Adipocyte (in vitro differentiated cells): ENCODE data around the gene SIGLECL1.
"Not testable (repeated sequence)": the region's sequence is repeated elsewhere in the genome, so short reads cannot be mapped to it uniquely, and the experiment has no call there.

ENCODE experiments used
- DNase-seq: peaks from one replicate; pipeline ENCODE4 v3.0.0-alpha.2; 2015; ENCODE audit warnings: low read depth
- H3K27me3 ChIP-seq: replicated peaks from 2 replicates; pipeline ENCODE4 v1.7.0; 2013; ENCODE audit warnings: mild to moderate bottlenecking, low read length, moderate library complexity; ENCODE audit not compliant: control insufficient read depth, insufficient read depth
- H3K36me3 ChIP-seq: 2 replicates; pipeline ENCODE4 v1.7.0; 2013; ENCODE audit warnings: low read length, mild to moderate bottlenecking, moderate library complexity; ENCODE audit not compliant: control insufficient read depth, insufficient read depth, severe bottlenecking
- H3K4me1 ChIP-seq: 2 replicates; pipeline ENCODE4 v1.7.0; 2013; ENCODE audit warnings: mild to moderate bottlenecking, low read length, moderate library complexity; ENCODE audit not compliant: control insufficient read depth, insufficient read depth
- H3K4me3 ChIP-seq: 2 replicates; pipeline ENCODE4 v1.7.0; 2013; ENCODE audit warnings: mild to moderate bottlenecking, low read length, moderate library complexity
- H3K9ac ChIP-seq: 2 replicates; pipeline ENCODE4 v1.7.0; 2013; ENCODE audit warnings: mild to moderate bottlenecking, low read length, moderate library complexity
- H3K9me3 ChIP-seq: 2 replicates; pipeline ENCODE4 v1.7.0; 2013; ENCODE audit warnings: mild to moderate bottlenecking, low read length, moderate library complexity; ENCODE audit not compliant: control insufficient read depth

Gene SIGLECL1

GRCh38 chr19:51224163-51224641 is 26.7 kb upstream of the SIGLECL1 start:
- no peak overlapping the region for H3K9ac ChIP-seq
- H3K9me3 ChIP-seq: no peaks in the 10 kb centered on the region
- H3K4me1 ChIP-seq: no peaks in the 10 kb centered on the region
- H3K4me3 ChIP-seq: no peak overlapping the region
- peaks cover 4% of the 10 kb centered on the region for H3K27me3 ChIP-seq
- no peak for DNase-seq
- H3K36me3 ChIP-seq: no peaks in the 10 kb centered on the region

GRCh38 chr19:51224898-51225393 is 25.9 kb upstream of the SIGLECL1 start, which contains the start of gene CD33:
TSS of gene CD33 (plus strand) at chr19:51225080. CDS start at chr19:51225119, 39 bp downstream.
- not testable (repeated sequence) for H3K27me3 ChIP-seq, H3K9me3 ChIP-seq, H3K4me1 ChIP-seq, H3K9ac ChIP-seq, H3K4me3 ChIP-seq, H3K36me3 ChIP-seq, DNase-seq

DNA sequence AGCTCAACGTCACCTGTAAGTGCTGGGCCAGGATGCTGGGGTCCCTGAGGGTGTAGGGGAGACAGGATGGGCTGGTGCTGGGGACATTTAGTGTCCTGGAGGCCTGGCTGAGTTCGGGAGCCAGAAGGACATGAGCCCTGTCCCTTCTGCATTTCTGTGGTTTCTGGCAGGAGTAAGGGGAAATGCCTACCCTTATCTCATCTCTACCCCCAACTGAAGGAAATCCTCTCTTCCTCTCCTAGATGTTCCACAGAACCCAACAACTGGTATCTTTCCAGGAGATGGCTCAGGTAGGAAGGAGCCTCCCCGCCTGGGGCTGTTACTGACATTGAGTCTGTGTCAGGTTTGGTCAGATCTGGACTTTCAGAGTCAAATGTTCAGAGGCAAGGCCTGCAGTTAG is 24.8 kb upstream of the SIGLECL1 start:
- no peak overlapping the region for H3K4me3 ChIP-seq
- H3K4me1 ChIP-seq: no peaks in the 10 kb centered on the region
- no peaks in the 10 kb centered on the region for H3K9me3 ChIP-seq
- H3K27me3 ChIP-seq: peaks cover 4% of the 10 kb centered on the region
- H3K9ac ChIP-seq: no peak overlapping the region
- no peaks in the 10 kb centered on the region for H3K36me3 ChIP-seq
- DNase-seq: no peak

- Histone ChIP-seq H3K9me3 (no peaks in the 10 kb centered on the region), H3K27me3 (peaks cover 4% of the 10 kb centered on the region), H3K36me3 (no peaks in the 10 kb centered on the region), H3K4me3 (no peak overlapping the region), H3K4me1 (no peaks in the 10 kb centered on the region), H3K9ac (no peak overlapping the region)
- no peak for DNase-seq
These were observed 23.6 kb upstream of the SIGLECL1 start for GRCh38 chr19:51227326-51227725.

- Histone ChIP-seq H3K9me3 (no peaks in the 10 kb centered on the region), H3K9ac (no peak overlapping the region), H3K27me3 (peaks cover 4% of the 10 kb centered on the region), H3K4me1 (no peaks in the 10 kb centered on the region), H3K4me3 (no peak overlapping the region), H3K36me3 (no peaks in the 10 kb centered on the region)
- DNase-seq: no peak
These were observed 22.9 kb upstream of the SIGLECL1 start for GRCh38 chr19:51227966-51228365.

GRCh38 chr19:51240866-51241265 is 10.0 kb upstream of the SIGLECL1 start:
- H3K4me1 ChIP-seq: no peaks in the 10 kb centered on the region
- H3K4me3 ChIP-seq: no peak overlapping the region
- peaks cover 14% of the 10 kb centered on the region for H3K27me3 ChIP-seq
- no peaks in the 10 kb centered on the region for H3K36me3 ChIP-seq
- no peak overlapping the region for H3K9ac ChIP-seq
- no peaks in the 10 kb centered on the region for H3K9me3 ChIP-seq
- DNase-seq: no peak

GRCh38 chr19:51242881-51243630 is 7.8 kb upstream of the SIGLECL1 start:
- no peak for DNase-seq
- Histone ChIP-seq H3K36me3 (no peaks in the 10 kb centered on the region), H3K4me3 (no peak overlapping the region), H3K27me3 (peaks cover 14% of the 10 kb centered on the region), H3K9ac (no peak overlapping the region), H3K9me3 (no peaks in the 10 kb centered on the region), H3K4me1 (no peaks in the 10 kb centered on the region)

DNA sequence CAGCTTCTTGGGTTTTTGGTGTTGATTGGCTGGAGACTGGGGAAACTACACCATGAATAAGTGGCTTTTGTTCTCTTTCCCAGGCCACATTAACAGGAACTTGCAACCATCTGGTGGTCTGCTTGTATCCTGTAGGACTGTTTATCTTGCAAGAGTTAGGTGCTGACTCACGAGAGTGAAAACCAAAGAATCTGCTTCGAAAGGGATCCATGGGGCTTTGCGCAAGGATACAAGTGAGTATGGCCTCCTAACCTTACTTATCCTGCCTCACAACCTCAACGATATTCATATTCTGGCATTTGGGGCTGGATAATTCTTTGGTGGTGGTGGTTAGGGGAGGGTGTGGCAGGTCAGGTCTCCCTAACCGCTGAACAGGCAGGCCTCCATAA is 4.7 kb upstream of the SIGLECL1 start:
- Histone ChIP-seq H3K27me3 (peaks cover 2% of the 10 kb centered on the region), H3K36me3 (no peaks in the 10 kb centered on the region)
- DNase-seq: no peak

DNA sequence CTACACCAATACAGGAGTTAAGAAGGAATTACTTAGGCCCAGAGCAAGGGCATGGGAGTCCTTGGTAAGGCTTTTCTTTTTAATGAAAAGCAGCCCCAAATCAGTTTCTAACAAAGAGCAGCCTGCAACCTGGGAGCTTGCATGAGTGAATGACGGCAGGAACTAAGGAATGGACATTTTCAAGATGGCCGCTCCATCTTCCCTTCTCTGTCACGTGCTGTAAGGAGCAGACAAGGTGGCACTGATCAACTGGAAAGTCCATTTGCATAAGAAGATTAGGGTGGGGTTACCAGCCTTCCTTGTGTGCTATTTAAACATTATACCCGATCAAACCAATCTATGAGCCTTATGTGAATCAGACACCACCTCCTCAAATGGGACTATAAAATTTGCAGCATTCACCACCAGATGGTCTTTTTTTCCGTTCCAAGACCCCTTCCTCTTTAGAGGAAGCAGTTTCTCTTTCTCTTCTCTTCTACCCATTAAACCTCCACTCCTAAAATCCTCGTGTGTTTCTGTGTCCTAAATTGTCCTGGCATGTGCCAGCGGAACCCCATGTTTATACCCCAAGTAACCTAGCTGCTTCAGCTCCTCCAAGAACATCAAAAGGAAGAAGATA is 2.8 kb upstream of the SIGLECL1 start:
- no peak overlapping the region for H3K4me3 ChIP-seq
- DNase-seq: no peak
- no peaks in the 10 kb centered on the region for H3K36me3 ChIP-seq
- H3K27me3 ChIP-seq: peaks cover 2% of the 10 kb centered on the region
- H3K4me1 ChIP-seq: no peaks in the 10 kb centered on the region
- no peak overlapping the region for H3K9ac ChIP-seq
- H3K9me3 ChIP-seq: no peaks in the 10 kb centered on the region

More for the DNA sequence above, 4.7 kb upstream of the SIGLECL1 start:
- Histone ChIP-seq H3K4me3 (no peak overlapping the region), H3K4me1 (no peaks in the 10 kb centered on the region), H3K9me3 (no peaks in the 10 kb centered on the region), H3K9ac (no peak overlapping the region)

GRCh38 chr19:51251468-51251820 is 564 bp downstream of the SIGLECL1 start:
- Histone ChIP-seq H3K4me1 (no peaks in the 10 kb centered on the region), H3K4me3 (no peak overlapping the region), H3K27me3 (no peaks in the 10 kb centered on the region), H3K9me3 (peaks cover 4% of the 10 kb centered on the region), H3K9ac (no peak overlapping the region), H3K36me3 (no peaks in the 10 kb centered on the region)
- no peak for DNase-seq

GRCh38 chr19:51252306-51253079 is 1.6 kb downstream of the SIGLECL1 start:
- Histone ChIP-seq H3K9me3 (peaks cover 4% of the 10 kb centered on the region), H3K4me3 (no peak overlapping the region), H3K36me3 (no peaks in the 10 kb centered on the region), H3K27me3 (no peaks in the 10 kb centered on the region), H3K4me1 (no peaks in the 10 kb centered on the region), H3K9ac (no peak overlapping the region)
- no peak for DNase-seq
